Fibroblast of pulmonary artery (primary cell): Measurements from ENCODE around the gene GHRHR.
A peak's percentile ranks its signal among the peaks of the same experiment; 100 is the strongest.

ENCODE experiments used
- DNase-seq: peaks from one replicate; pipeline ENCODE4 v3.0.0-alpha.2; 2010; ENCODE audit warnings: low read depth
- H3K4me3 ChIP-seq: replicated peaks from 2 replicates; pipeline ENCODE4 v1.5.1; 2011; ENCODE audit warnings: low read depth, mild to moderate bottlenecking, control low read depth, low read length, moderate library complexity
- TF ChIP-seq, protein P1 (sequence below): IDR thresholded peaks from 2 replicates; pipeline ENCODE4 v1.5.1; 2011; ENCODE audit warnings: mild to moderate bottlenecking, control low read depth, low read length, inconsistent platforms; ENCODE audit errors: missing control alignments

GHRHR gene

DNA sequence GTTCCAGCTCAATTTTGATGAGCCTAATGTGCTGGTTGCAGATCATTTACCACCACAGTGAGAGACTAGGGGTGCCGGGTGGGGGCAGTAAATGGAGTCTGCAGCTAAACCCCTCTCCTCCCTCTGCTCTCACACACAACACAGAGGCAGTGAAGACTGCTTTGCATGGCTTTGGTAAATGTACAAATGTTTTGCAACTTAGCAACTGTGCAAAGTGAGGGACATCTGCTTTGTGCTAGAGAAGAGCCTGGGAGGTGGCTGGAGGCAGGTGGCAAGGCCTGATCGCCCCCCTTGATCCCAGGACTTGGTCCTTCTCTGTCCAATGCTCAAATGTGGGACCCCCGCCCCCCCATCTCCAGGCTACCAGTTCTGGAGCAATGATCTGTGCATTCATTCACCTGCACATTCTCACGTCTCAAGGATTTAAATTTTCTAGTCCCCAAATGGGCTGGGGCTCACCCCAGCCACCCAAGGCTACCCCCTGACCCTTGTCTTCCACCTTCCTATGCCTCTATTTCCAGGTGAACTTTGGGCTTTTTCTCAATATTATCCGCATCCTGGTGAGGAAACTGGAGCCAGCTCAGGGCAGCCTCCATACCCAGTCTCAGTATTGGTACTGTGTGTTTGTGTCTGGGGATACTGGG is 11.6 kb downstream of the GHRHR start:
- TF ChIP-seq, protein P1, sequence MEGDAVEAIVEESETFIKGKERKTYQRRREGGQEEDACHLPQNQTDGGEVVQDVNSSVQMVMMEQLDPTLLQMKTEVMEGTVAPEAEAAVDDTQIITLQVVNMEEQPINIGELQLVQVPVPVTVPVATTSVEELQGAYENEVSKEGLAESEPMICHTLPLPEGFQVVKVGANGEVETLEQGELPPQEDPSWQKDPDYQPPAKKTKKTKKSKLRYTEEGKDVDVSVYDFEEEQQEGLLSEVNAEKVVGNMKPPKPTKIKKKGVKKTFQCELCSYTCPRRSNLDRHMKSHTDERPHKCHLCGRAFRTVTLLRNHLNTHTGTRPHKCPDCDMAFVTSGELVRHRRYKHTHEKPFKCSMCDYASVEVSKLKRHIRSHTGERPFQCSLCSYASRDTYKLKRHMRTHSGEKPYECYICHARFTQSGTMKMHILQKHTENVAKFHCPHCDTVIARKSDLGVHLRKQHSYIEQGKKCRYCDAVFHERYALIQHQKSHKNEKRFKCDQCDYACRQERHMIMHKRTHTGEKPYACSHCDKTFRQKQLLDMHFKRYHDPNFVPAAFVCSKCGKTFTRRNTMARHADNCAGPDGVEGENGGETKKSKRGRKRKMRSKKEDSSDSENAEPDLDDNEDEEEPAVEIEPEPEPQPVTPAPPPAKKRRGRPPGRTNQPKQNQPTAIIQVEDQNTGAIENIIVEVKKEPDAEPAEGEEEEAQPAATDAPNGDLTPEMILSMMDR = no peak
- no peak for DNase-seq
- H3K4me3 ChIP-seq = no peak overlapping the region

- TF ChIP-seq, protein P1 = no peak
- H3K4me3 ChIP-seq = no peak overlapping the region
- no peak for DNase-seq
Measured at GRCh38 chr7:30976381-30976780, 12.6 kb downstream of the GHRHR start.

GRCh38 chr7:30977222-30977621 is 13.5 kb downstream of the GHRHR start:
- H3K4me3 ChIP-seq = no peak overlapping the region
- DNase-seq = no peak

GRCh38 chr7:30977896-30978564 is 14.3 kb downstream of the GHRHR start:
- TF ChIP-seq, protein P1 = peak; percentile 64
- H3K4me3 ChIP-seq = no peak overlapping the region
- DNase-seq = peak; percentile 33

More at GRCh38 chr7:30977222-30977621, 13.5 kb downstream of the GHRHR start:
- TF ChIP-seq, protein P1 = no peak

DNA sequence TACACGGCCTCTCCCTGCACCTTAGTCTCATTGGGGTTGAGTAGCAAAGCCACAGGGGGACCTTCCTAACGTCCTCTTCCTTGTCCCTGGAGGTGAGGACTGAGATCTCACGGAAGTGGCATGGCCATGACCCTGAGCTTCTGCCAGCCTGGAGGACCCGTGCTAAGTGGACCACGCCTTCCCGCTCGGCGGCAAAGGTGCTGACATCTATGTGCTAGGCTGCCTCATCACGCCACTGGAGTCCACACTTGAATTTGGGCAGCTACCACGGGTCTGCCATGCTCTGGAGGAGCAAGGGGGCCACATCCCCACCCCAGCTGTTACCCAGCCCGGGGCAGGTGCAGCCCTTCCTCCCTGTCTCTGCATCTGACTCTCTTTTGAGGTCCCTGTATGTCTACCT is 15.3 kb downstream of the GHRHR start:
- TF ChIP-seq, protein P1 = no peak
- no peak overlapping the region for H3K4me3 ChIP-seq
- no peak for DNase-seq

DNA sequence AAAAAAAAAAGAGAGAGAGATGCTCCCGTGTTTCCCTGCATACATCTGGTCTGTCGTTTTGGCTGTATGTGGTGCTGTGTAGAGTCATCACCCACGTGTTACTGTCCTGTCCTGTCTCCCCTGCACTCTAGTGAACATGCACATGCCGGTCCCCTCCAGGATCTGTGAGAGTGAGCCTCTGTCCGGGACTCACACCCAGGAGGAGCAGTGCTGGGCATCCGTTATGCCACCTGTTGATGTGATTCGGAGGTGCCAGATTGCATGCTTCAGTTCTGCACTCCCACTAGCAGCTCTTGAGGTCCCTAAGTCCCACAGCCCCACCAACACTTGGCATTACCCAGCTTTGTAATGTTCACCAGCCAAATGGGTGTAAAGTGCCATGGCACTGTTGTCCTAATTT is 16.4 kb downstream of the GHRHR start:
- TF ChIP-seq, protein P1 = no peak
- H3K4me3 ChIP-seq = no peak overlapping the region
- DNase-seq = no peak

DNA sequence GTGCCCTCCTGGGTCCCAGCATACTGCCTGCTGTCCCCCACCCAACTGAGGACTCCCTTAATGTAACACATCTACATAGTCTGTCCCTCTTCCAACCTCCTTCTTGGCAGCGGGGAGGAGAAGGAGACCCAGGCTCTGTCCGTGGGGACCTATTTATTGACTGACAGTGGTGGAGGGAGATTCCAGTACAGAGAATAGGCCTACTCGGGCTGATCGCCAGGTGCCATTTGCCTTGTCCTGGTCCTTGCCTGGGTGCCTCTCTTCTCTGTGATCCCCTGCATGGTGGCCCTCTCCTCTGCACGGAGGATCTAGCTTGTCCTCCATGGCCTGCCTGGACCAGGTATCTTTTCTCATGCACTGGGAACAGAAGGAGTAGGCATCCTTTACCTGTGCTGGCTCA is 17.0 kb downstream of the GHRHR start:
- no peak for DNase-seq
- no peak overlapping the region for H3K4me3 ChIP-seq
- TF ChIP-seq, protein P1 = no peak
